OCI-LY7 (cell line): ENCODE results near the gene LIPC.

Source experiments
- EZH2phosphoT487 ChIP-seq: fragments of 200-600 bp; sonication (generic); IDR thresholded peaks from 2 replicates; pipeline ENCODE4 v1.6.1; 2018; ENCODE audit warnings: low read depth, borderline replicate concordance, mild to moderate bottlenecking, mixed run types, antibody characterized with exemption, low read length, moderate library complexity, mixed read lengths
- TF ChIP-seq, protein P1 (sequence below): fragments of 200-600 bp; sonication (generic); conservative IDR thresholded peaks from 2 replicates; pipeline ENCODE4 v1.5.1; 2014; ENCODE audit warnings: mild to moderate bottlenecking, antibody characterized with exemption, low read length, moderate library complexity, mixed read lengths

GRCh38 chr15:58569455-58569854 is 137.7 kb downstream of the LIPC start:
- TF ChIP-seq EZH2phosphoT487 = no peak
- TF ChIP-seq, protein P1, sequence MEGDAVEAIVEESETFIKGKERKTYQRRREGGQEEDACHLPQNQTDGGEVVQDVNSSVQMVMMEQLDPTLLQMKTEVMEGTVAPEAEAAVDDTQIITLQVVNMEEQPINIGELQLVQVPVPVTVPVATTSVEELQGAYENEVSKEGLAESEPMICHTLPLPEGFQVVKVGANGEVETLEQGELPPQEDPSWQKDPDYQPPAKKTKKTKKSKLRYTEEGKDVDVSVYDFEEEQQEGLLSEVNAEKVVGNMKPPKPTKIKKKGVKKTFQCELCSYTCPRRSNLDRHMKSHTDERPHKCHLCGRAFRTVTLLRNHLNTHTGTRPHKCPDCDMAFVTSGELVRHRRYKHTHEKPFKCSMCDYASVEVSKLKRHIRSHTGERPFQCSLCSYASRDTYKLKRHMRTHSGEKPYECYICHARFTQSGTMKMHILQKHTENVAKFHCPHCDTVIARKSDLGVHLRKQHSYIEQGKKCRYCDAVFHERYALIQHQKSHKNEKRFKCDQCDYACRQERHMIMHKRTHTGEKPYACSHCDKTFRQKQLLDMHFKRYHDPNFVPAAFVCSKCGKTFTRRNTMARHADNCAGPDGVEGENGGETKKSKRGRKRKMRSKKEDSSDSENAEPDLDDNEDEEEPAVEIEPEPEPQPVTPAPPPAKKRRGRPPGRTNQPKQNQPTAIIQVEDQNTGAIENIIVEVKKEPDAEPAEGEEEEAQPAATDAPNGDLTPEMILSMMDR = no peak
